ENCODE measurements around the gene ADCY2. TPM values are rescaled to one million over a fixed set of nuclear protein-coding genes. Genes with fewer than 3 reads are reported as not detected.

ADCY2 gene
- total RNA-seq, 1 experiment from 2014 or later: 31.3 TPM

- WGBS (ENCODE audit: extremely low coverage, insufficient read length, low lambda C conversion rate): no CpG with 5 or more reads among the region's 1 CpG
- H3K36me3 Mint-ChIP-seq (ENCODE audit: insufficient read depth in 1 of 3, low read depth in 3 of 3): peaks cover 0 to 15% (median 4%) of the 10 kb centered on the region in 3 experiments; a peak in 3 of 7 replicates
- H4K91ac ChIP-seq (ENCODE audit: insufficient read length, low read depth, low read length): no peak overlapping the region
- no peak overlapping the region for H2BK5ac ChIP-seq (ENCODE audit: insufficient read length, low read length)
- no peak for DNase-seq
- no peak overlapping the region for H3K4me3 Mint-ChIP-seq
- no peak overlapping the region for H3K4ac ChIP-seq (ENCODE audit: low read depth, low read length)
- H3K4me1 Mint-ChIP-seq: peaks cover 11 to 15% of the 10 kb centered on the region in 2 experiments
- no peak overlapping the region for H3K27ac ChIP-seq (ENCODE audit: insufficient read length, low read depth, low read length)
- H3K27ac Mint-ChIP-seq: no peak overlapping the region
- no peak overlapping the region for H3K18ac ChIP-seq (ENCODE audit: insufficient read length, low read depth, low read length)
- no peaks in the 10 kb centered on the region for H3K79me2 ChIP-seq (ENCODE audit: insufficient read depth, low read length)
- no peak overlapping the region for H2BK15ac ChIP-seq (ENCODE audit: low read depth, low read length)
- H3K14ac ChIP-seq (ENCODE audit: insufficient read depth, low read length): no peak overlapping the region
- no peak overlapping the region for H3K56ac ChIP-seq (ENCODE audit: insufficient read length, low read depth, low read length)
- peaks cover 2 to 7% of the 10 kb centered on the region in 2 experiments; a peak in 3 of 5 replicates for H3K9me3 Mint-ChIP-seq
- H2BK12ac ChIP-seq (ENCODE audit: insufficient read length, low read depth, low read length): no peak overlapping the region
- no peaks in the 10 kb centered on the region for H4K20me1 ChIP-seq (ENCODE audit: control insufficient read depth, insufficient read depth, insufficient read length)
- no peak overlapping the region for H3K4me2 ChIP-seq (ENCODE audit: insufficient read depth, insufficient read length, low read length)
- TF ChIP-seq, protein P1, sequence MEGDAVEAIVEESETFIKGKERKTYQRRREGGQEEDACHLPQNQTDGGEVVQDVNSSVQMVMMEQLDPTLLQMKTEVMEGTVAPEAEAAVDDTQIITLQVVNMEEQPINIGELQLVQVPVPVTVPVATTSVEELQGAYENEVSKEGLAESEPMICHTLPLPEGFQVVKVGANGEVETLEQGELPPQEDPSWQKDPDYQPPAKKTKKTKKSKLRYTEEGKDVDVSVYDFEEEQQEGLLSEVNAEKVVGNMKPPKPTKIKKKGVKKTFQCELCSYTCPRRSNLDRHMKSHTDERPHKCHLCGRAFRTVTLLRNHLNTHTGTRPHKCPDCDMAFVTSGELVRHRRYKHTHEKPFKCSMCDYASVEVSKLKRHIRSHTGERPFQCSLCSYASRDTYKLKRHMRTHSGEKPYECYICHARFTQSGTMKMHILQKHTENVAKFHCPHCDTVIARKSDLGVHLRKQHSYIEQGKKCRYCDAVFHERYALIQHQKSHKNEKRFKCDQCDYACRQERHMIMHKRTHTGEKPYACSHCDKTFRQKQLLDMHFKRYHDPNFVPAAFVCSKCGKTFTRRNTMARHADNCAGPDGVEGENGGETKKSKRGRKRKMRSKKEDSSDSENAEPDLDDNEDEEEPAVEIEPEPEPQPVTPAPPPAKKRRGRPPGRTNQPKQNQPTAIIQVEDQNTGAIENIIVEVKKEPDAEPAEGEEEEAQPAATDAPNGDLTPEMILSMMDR (conservative IDR thresholded peaks at IDR 0.05): no peak
- peaks cover 34% of the 10 kb centered on the region for H3K27me3 Mint-ChIP-seq (ENCODE audit: low read depth)
- no peak overlapping the region for H2AK5ac ChIP-seq (ENCODE audit: insufficient read length, low read length)
- H2BK20ac ChIP-seq (ENCODE audit: low read depth, low read length, poor library complexity, severe bottlenecking): no peak overlapping the region
- no peak overlapping the region for H2BK120ac ChIP-seq (ENCODE audit: low read depth, low read length, poor library complexity, severe bottlenecking)
- no peaks in the 10 kb centered on the region for H3K79me1 ChIP-seq (ENCODE audit: insufficient read depth, low read depth, low read length, poor library complexity, severe bottlenecking)
- no peak overlapping the region for H3K9ac ChIP-seq (ENCODE audit: extremely low read depth, insufficient read length, low read length)
- H4K8ac ChIP-seq (replicated peaks; ENCODE audit: insufficient read length, low read depth, low read length): no peak overlapping the region
- H3K23ac ChIP-seq (ENCODE audit: insufficient read length, low read depth, low read length): no peak overlapping the region
- H3K9me3 ChIP-seq (ENCODE audit: control insufficient read depth, low read depth, low read length): no peaks in the 10 kb centered on the region
- peaks cover 13% of the 10 kb centered on the region for H3K23me2 ChIP-seq (ENCODE audit: insufficient read length, low read depth, low read length, poor library complexity, severe bottlenecking)
- H3K4me1 ChIP-seq (ENCODE audit: insufficient read depth, low read length): no peaks in the 10 kb centered on the region
- H4K5ac ChIP-seq (ENCODE audit: insufficient read length, low read depth, low read length): no peak overlapping the region
- no peak overlapping the region for H2AFZ ChIP-seq (ENCODE audit: low read length)
- peaks cover 4% of the 10 kb centered on the region; the same call in 1 of the 2 replicates for H3K27me3 ChIP-seq (ENCODE audit: insufficient read depth, low read length)
- no peak overlapping the region for H3T11ph ChIP-seq (ENCODE audit: low read length)
Observed at GRCh38 chr5:7852542-7852941, 456.6 kb downstream of the ADCY2 start.

Measured in H9 (cell line).